Neural cell (in vitro differentiated cells): ENCODE data around the gene LIPK. TPM values are rescaled to one million over a fixed set of nuclear protein-coding genes. Genes with fewer than 3 reads are reported as not detected.

Experiments
- H2AFZ ChIP-seq: fragments of 200-600, 300-800 bp; sonication (generic), shearing (Covaris generic); 2 replicates; pipeline ENCODE4 v1.6.0; 2014; ENCODE audit warnings: low read depth, mild to moderate bottlenecking, antibody characterized with exemption, low read length, moderate library complexity
- H3F3A ChIP-seq: fragments of 200-600 bp; shearing (Covaris generic); 2 replicates; pipeline ENCODE4 v1.6.1; 2016; ENCODE audit warnings: mild to moderate bottlenecking, moderate library complexity, mixed read lengths, antibody characterized with exemption, low read length; ENCODE audit not compliant: insufficient read depth, poor library complexity, severe bottlenecking
- H3K27ac ChIP-seq: fragments of 200-600, 300-800 bp; sonication (generic), shearing (Covaris generic); 2 replicates; pipeline ENCODE4 v1.5.1; 2014; ENCODE audit warnings: mild to moderate bottlenecking, low read length, moderate library complexity
- H3K27me3 ChIP-seq: fragments of 300-800, 200-600 bp; sonication (generic), shearing (Covaris generic); 2 replicates; pipeline ENCODE4 v1.6.0; 2014; ENCODE audit warnings: mild to moderate bottlenecking, low read depth, low read length, moderate library complexity; ENCODE audit not compliant: insufficient read depth
- H3K36me3 ChIP-seq: fragments of 300-800, 200-600 bp; sonication (generic), shearing (Covaris generic); 2 replicates; pipeline ENCODE4 v1.5.1; 2014; ENCODE audit warnings: mild to moderate bottlenecking, antibody characterized with exemption, low read length, moderate library complexity; ENCODE audit not compliant: insufficient read depth
- H3K4me2 ChIP-seq: fragments of 300-800, 200-600 bp; sonication (generic), shearing (Covaris generic); 2 replicates; pipeline ENCODE4 v1.6.0; 2014; ENCODE audit warnings: mild to moderate bottlenecking, low read length
- H3K4me3 ChIP-seq: fragments of 300-800, 200-600 bp; sonication (generic), shearing (Covaris generic); 2 replicates; pipeline ENCODE4 v1.5.1; 2014; ENCODE audit warnings: mild to moderate bottlenecking, low read length, moderate library complexity
- H3K79me2 ChIP-seq: fragments of 200-600 bp; shearing (Covaris generic); replicated peaks from 2 replicates; pipeline ENCODE4 v1.6.0; 2014; ENCODE audit warnings: mild to moderate bottlenecking, low read length, moderate library complexity; ENCODE audit not compliant: insufficient read depth
- H3K9ac ChIP-seq: fragments of 300-800, 200-600 bp; sonication (generic), shearing (Covaris generic); 2 replicates; pipeline ENCODE4 v1.6.1; 2016; ENCODE audit warnings: mild to moderate bottlenecking, low read length, mixed read lengths
- H3K9me2 ChIP-seq: fragments of 200-600 bp; shearing (Covaris generic); 2 replicates; pipeline ENCODE4 v1.6.1; 2016; ENCODE audit warnings: mild to moderate bottlenecking, low read length, mixed read lengths; ENCODE audit not compliant: insufficient read depth
- H3K9me3 ChIP-seq: fragments of 200-600, 300-800 bp; sonication (generic), shearing (Covaris generic); 2 replicates; pipeline ENCODE4 v1.6.1; 2016; ENCODE audit warnings: mild to moderate bottlenecking, mixed run types, low read length, moderate library complexity, mixed read lengths
- H4K20me1 ChIP-seq: fragments of 200-600 bp; shearing (Covaris generic); 2 replicates; pipeline ENCODE4 v1.6.1; 2016; ENCODE audit warnings: mild to moderate bottlenecking, mixed run types; ENCODE audit not compliant: insufficient read depth
- EP300 ChIP-seq: fragments of 450-650 bp; conservative IDR thresholded peaks from 2 replicates; pipeline ENCODE4 v1.6.1; 2014; ENCODE audit warnings: antibody characterized with exemption, mild to moderate bottlenecking, moderate library complexity; ENCODE audit not compliant: poor library complexity, severe bottlenecking
- EZH2 ChIP-seq: fragments of 200-600, 300-800 bp; shearing (Covaris generic), sonication (generic); IDR thresholded peaks from 2 replicates; pipeline ENCODE4 v1.6.1; 2014; ENCODE audit warnings: antibody characterized with exemption, low read length, borderline replicate concordance, mild to moderate bottlenecking; ENCODE audit not compliant: insufficient read depth, poor library complexity, severe bottlenecking
- MXI1 ChIP-seq: fragments of 450-650 bp; conservative IDR thresholded peaks from 2 replicates; pipeline ENCODE4 v1.6.1; 2014; ENCODE audit warnings: antibody characterized with exemption, mild to moderate bottlenecking; ENCODE audit not compliant: poor library complexity, severe bottlenecking
- POLR2AphosphoS5 ChIP-seq: IDR thresholded peaks from 2 replicates; pipeline ENCODE4 v1.6.1; 2012
- RAD21 ChIP-seq: fragments of 450-650 bp; conservative IDR thresholded peaks from 2 replicates; pipeline ENCODE4 v1.6.1; 2014; ENCODE audit warnings: antibody characterized with exemption, mild to moderate bottlenecking, moderate library complexity
- SMC3 ChIP-seq: fragments of 450-650 bp; conservative IDR thresholded peaks from 2 replicates; pipeline ENCODE4 v1.6.1; 2014; ENCODE audit warnings: antibody characterized with exemption, mild to moderate bottlenecking, moderate library complexity; ENCODE audit not compliant: poor library complexity
- TAF1 ChIP-seq: IDR thresholded peaks from 2 replicates; pipeline ENCODE4 v1.6.1; 2012; ENCODE audit warnings: low read depth
- polyA plus RNA-seq: library from polyadenylated mRNA; depleted of rRNA; stranded (reverse); fragments of >200 nt; gene quantifications from 2 replicates; pipeline ENCODE4 v1.2.3, GENCODE V29; 2014
- TF ChIP-seq, protein P1 (sequence below): fragments of 450-650 bp; IDR thresholded peaks from 2 replicates; pipeline ENCODE4 v1.5.1; 2014; ENCODE audit warnings: antibody characterized with exemption, mild to moderate bottlenecking, moderate library complexity; ENCODE audit not compliant: poor library complexity, severe bottlenecking
- TF ChIP-seq, protein P2 (sequence below): IDR thresholded peaks from 2 replicates; pipeline ENCODE4 v1.6.1; 2012; ENCODE audit warnings: borderline replicate concordance

LIPK gene
- polyA plus RNA-seq, 1 donor from 2014 or later: not detected

DNA sequence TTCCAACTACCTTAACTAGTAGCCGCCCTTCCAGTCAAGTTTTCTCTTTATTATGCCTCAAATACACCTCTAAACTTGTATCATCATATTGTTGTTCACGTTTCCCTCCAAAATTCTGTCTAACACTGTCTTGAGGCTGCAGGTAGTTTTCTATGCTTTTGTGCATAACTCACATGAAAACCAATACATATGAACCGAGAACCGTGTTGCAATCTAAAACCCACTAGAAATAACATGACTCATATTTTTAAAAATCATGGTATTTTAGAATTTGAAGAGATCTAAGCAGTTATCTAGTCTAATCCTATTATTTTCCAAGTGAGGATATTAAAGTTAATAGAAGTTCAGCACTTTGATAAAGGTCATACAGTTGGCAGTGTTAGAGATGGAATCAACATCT lies 23.6 kb upstream of the LIPK start:
- Histone ChIP-seq H3K27ac (no peak overlapping the region), H3K4me3 (no peak overlapping the region), H3K27me3 (no peaks in the 10 kb centered on the region), H3K9ac (no peak overlapping the region), H3K79me2 (no peaks in the 10 kb centered on the region), H3K9me3 (no peaks in the 10 kb centered on the region), H3K4me2 (no peak overlapping the region), H4K20me1 (no peaks in the 10 kb centered on the region), H2AFZ (no peak overlapping the region), H3F3A (no peaks in the 10 kb centered on the region), H3K36me3 (no peaks in the 10 kb centered on the region), H3K9me2 (no peaks in the 10 kb centered on the region)
- TF ChIP-seq POLR2AphosphoS5 (no peak), MXI1 (no peak), TAF1 (no peak), RAD21 (no peak), SMC3 (no peak), EZH2 (no peak), EP300 (no peak)
- TF ChIP-seq, protein P1, sequence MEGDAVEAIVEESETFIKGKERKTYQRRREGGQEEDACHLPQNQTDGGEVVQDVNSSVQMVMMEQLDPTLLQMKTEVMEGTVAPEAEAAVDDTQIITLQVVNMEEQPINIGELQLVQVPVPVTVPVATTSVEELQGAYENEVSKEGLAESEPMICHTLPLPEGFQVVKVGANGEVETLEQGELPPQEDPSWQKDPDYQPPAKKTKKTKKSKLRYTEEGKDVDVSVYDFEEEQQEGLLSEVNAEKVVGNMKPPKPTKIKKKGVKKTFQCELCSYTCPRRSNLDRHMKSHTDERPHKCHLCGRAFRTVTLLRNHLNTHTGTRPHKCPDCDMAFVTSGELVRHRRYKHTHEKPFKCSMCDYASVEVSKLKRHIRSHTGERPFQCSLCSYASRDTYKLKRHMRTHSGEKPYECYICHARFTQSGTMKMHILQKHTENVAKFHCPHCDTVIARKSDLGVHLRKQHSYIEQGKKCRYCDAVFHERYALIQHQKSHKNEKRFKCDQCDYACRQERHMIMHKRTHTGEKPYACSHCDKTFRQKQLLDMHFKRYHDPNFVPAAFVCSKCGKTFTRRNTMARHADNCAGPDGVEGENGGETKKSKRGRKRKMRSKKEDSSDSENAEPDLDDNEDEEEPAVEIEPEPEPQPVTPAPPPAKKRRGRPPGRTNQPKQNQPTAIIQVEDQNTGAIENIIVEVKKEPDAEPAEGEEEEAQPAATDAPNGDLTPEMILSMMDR: no peak
- TF ChIP-seq, protein P2, sequence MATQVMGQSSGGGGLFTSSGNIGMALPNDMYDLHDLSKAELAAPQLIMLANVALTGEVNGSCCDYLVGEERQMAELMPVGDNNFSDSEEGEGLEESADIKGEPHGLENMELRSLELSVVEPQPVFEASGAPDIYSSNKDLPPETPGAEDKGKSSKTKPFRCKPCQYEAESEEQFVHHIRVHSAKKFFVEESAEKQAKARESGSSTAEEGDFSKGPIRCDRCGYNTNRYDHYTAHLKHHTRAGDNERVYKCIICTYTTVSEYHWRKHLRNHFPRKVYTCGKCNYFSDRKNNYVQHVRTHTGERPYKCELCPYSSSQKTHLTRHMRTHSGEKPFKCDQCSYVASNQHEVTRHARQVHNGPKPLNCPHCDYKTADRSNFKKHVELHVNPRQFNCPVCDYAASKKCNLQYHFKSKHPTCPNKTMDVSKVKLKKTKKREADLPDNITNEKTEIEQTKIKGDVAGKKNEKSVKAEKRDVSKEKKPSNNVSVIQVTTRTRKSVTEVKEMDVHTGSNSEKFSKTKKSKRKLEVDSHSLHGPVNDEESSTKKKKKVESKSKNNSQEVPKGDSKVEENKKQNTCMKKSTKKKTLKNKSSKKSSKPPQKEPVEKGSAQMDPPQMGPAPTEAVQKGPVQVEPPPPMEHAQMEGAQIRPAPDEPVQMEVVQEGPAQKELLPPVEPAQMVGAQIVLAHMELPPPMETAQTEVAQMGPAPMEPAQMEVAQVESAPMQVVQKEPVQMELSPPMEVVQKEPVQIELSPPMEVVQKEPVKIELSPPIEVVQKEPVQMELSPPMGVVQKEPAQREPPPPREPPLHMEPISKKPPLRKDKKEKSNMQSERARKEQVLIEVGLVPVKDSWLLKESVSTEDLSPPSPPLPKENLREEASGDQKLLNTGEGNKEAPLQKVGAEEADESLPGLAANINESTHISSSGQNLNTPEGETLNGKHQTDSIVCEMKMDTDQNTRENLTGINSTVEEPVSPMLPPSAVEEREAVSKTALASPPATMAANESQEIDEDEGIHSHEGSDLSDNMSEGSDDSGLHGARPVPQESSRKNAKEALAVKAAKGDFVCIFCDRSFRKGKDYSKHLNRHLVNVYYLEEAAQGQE: no peak

DNA sequence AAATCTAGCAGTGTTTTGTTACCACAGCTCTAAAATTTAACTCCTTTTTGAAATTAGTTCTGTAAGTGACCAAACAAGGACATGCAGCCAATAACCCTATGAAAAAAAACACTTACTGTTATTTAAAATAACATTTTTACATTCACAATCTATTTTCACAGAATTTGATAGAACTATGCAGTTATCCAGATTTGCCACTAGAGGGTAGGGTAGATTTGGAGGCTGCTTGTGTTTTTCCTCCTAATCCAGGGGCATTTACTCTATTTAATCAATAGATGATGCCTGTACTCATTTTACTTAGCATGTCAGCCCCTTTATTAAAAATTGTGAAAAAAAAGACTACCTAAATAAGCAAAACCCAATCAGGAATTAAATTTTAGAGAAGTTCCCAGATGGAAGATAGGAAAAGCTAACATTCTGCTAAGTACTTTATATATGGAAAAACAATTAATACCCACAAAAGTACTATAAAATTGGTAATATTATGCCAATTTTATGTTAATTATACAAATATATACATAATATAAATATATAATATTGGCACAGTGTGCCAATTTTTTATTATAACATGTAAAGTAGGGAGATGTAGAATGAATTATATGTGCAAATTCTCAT lies 18.1 kb upstream of the LIPK start:
- no peaks in the 10 kb centered on the region for H3K79me2 ChIP-seq
- H3K9ac ChIP-seq: no peak overlapping the region
- H3K27me3 ChIP-seq: no peaks in the 10 kb centered on the region
- no peak overlapping the region for H3K27ac ChIP-seq
- no peak overlapping the region for H3K4me3 ChIP-seq
- TF ChIP-seq, protein P2: no peak
- TF ChIP-seq TAF1 (no peak), EZH2 (no peak), SMC3 (peak; percentile 71), RAD21 (peak; percentile 72)
- TF ChIP-seq, protein P1: peak; percentile 75
- no peaks in the 10 kb centered on the region for H3K9me2 ChIP-seq
- no peaks in the 10 kb centered on the region for H3K9me3 ChIP-seq
- H2AFZ ChIP-seq: no peak overlapping the region
- H4K20me1 ChIP-seq: no peaks in the 10 kb centered on the region
- no peaks in the 10 kb centered on the region for H3K36me3 ChIP-seq
- H3K4me2 ChIP-seq: no peak overlapping the region
- no peaks in the 10 kb centered on the region for H3F3A ChIP-seq
